Fibroblast of pulmonary artery (primary cell): ENCODE measurements around the gene IGF2BP3.

Experiments used
- DNase-seq: peaks from one replicate; pipeline ENCODE4 v3.0.0-alpha.2; 2010; ENCODE audit warnings: low read depth
- H3K4me3 ChIP-seq: replicated peaks from 2 replicates; pipeline ENCODE4 v1.5.1; 2011; ENCODE audit warnings: low read depth, mild to moderate bottlenecking, control low read depth, low read length, moderate library complexity
- CTCF ChIP-seq: IDR thresholded peaks from 2 replicates; pipeline ENCODE4 v1.5.1; 2011; ENCODE audit warnings: mild to moderate bottlenecking, control low read depth, low read length, inconsistent platforms; ENCODE audit errors: missing control alignments

IGF2BP3 gene

GRCh38 chr7:23393636-23394035 lies 76.7 kb downstream of the IGF2BP3 start:
- DNase-seq, result no peak
- H3K4me3 ChIP-seq, result no peak overlapping the region
- TF ChIP-seq CTCF, result no peak

GRCh38 chr7:23389701-23390100 lies 80.6 kb downstream of the IGF2BP3 start:
- TF ChIP-seq CTCF, result no peak
- H3K4me3 ChIP-seq, result no peak overlapping the region
- DNase-seq, result no peak

- no peak for DNase-seq
- no peak overlapping the region for H3K4me3 ChIP-seq
- TF ChIP-seq CTCF, result no peak
Observed at GRCh38 chr7:23387583-23387982, 82.7 kb downstream of the IGF2BP3 start.

- H3K4me3 ChIP-seq, result no peak overlapping the region
- TF ChIP-seq CTCF, result no peak
- no peak for DNase-seq
Observed at GRCh38 chr7:23385140-23385539, 85.2 kb downstream of the IGF2BP3 start.

- no peak overlapping the region for H3K4me3 ChIP-seq
- no peak for DNase-seq
- no peak for TF ChIP-seq CTCF
Observed at GRCh38 chr7:23383225-23383624, 87.1 kb downstream of the IGF2BP3 start.

- no peak for TF ChIP-seq CTCF
- no peak for DNase-seq
- no peak overlapping the region for H3K4me3 ChIP-seq
Observed at GRCh38 chr7:23380961-23381360, 89.3 kb downstream of the IGF2BP3 start.

GRCh38 chr7:23380556-23380955 lies 89.7 kb downstream of the IGF2BP3 start:
- TF ChIP-seq CTCF, result no peak
- no peak overlapping the region for H3K4me3 ChIP-seq
- no peak for DNase-seq
